NCI-H187 (cell line): Measurements from ENCODE around the gene VASP.
A peak's percentile ranks its signal among the peaks of the same experiment; 100 is the strongest.

Experiments
- DNase-seq, 2 experiments: peaks; one replicate each; lab custom pipeline; 2025; lab: John Stamatoyannopoulos, UW

VASP gene

DNA sequence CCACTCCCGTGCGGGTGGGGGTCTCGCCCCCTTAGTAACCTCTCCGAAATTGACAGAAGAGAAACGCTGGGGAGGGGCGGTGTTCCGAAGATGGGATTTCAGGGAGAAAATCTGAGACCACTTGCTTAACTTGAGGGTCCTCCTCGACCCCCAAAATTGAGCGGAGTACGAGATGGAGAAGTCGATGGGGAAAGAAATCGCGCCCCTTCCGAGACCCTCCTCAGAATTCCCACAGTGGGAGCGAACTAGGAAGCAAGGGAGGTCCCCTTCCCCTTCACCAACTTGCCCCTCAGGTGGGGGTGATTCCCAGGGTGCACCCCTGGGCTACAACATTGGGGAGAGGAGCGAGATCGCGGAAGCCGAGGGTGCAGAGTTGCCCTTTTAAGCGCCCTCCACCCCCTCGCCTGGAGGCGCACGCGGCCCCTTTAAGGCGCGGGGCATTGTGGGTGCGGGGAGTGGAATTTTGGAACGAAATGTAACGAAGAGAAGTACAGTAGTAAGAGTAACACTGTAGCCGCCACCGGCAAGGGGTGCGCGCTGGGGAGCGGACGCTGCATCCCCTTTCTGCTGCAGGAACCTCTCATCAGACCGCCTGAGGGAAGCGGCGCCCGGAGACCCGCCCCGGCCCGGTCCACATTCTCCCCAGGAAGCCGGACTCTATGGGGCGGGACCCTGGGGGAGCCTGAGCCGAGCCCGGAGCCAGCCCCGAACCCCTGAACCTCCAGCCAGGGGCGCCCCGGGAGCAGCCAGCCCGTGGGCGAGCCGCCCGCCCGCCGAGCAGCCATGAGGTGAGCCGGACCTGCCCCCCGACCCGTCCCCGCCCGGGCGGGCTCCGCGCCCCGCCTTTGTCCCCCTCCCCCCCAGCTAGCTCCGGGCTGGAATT, at the start of gene VASP:
Gene VASP (plus strand): TSS at position 491 of the 883 bp plus-strand sequence. CDS start 293 bp downstream, at position 784.
- peak; percentile 26 to 36 for DNase-seq

DNA sequence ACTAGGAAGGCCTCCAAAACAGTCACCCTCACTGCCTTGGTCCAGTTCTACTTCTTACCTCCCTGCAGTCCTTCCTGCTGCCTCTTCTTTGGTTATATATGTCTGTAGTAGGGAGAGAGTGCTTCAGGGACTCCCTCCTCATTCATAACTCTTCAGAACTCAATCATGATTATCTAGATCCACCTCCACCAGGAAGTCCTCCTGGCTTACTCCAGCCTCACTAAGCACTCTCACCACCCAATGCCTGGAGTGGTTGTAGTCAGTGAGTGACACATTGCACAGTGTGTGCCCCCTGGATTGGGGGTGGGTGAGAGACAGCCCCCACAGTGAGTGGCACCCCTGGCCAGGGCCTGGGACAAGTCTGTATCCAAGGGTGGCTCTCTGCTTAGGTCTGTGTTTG, 49.5 kb upstream of the VASP start:
- no peak for DNase-seq

DNA sequence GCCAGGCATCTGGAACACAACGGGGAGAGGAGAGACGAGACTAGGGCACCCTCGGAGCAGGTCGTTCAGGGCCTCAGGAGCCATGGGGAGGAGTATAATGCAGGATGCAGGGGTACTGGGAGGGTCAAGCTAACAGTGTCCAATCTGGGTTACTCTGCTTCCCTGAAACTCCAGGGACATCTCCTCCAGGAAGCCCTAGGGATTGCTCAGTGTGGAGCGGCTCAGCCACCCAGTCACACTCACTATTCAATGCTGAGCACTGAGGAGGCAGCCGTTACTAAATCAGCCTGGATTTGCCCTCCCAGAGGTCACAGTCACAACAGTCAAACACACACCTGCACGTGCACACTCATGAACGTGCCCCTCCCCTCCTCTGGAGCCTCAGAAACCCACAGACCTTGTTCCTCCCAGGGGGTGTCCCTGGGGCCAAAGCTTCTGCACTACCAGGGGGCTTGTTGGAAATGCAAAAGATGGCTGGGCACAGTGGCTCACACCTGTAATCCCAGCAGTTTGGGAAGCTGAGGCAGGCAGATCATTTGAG, 46.4 kb upstream of the VASP start:
- DNase-seq = no peak

DNA sequence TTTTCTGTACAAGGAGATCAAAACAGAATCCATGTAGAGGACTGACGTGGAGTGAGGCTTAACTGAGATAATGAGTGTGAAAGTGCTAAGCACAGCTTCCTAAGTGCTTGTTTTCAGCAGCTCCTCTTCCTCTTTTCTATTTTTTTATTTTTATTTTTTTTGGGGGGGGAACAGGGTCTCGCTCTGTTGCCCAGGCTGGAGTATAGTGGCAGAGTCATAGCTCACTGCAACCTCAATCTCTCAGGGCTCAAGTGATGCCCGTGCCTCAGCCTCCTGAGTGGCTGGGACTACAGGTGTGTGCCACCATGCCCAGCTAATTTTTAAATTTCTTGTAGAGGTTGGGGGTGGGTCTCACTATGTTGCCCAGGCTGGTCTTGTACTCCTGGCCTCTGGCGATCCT, 45.1 kb upstream of the VASP start:
- no peak for DNase-seq

DNA sequence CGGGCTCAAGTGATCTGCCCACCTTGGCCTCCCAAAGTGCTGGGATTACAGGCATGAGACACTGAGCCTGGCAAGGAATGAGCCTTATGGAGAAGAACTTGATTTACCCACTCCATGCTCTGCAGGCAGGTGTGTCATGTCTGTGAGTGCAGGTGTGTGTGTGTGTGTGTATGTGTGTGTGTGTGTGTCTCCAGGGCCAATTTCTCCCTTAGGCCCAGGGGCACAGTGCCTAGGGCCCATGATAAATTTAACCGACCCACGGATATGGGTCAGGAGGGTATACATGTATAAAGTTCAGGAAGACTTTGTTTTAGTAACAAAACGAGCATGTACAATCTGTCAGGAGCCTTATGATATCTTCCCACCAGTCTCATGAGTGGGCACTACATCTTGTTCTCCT, 44.0 kb upstream of the VASP start:
- no peak for DNase-seq

DNA sequence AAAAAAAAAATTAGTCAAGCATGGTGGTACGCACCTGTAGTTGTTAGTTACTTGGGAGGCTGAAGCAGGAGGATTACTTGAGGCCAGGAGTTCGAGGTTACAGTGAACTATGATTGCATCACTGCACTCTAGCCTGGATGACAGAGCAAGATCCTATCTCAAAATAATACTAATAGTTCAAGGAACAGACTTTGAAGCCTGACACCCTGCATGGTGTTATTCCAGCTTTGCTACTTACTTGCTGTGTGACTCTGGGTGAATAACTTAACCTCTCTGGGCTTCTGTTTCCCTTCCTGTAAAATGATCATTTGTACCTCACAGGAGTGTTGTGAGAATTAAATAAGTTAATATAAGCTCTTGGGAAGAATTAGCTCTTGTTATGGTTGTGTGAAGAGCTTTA, 43.0 kb upstream of the VASP start:
- no peak for DNase-seq

GRCh38 chr19:45464852-45465441, 42.3 kb upstream of the VASP start:
- no peak for DNase-seq

DNA sequence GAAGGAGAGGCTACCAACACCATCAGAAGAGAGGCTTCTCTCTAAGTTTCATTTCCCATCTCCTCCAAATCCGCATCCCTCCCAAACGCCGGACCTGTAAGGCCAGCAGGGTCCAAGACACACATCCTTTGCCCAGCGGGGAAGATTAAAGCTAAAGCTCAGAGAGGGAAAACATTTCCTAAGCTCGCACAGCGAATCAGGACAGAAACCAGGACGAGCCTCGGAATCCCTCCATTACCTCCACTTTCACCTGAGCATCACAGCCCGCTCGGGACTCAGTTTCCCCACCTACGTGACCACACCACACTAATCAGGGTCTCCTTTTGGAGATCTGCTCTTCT, 40.2 kb upstream of the VASP start:
- DNase-seq = no peak

GRCh38 chr19:45467456-45468158, 39.7 kb upstream of the VASP start, which contains the start of gene FOSB:
FOSB (plus strand) TSS chr19:45467996; CDS start chr19:45468587, 591 bp downstream.
- peak; percentile 90 to 92 for DNase-seq

DNA sequence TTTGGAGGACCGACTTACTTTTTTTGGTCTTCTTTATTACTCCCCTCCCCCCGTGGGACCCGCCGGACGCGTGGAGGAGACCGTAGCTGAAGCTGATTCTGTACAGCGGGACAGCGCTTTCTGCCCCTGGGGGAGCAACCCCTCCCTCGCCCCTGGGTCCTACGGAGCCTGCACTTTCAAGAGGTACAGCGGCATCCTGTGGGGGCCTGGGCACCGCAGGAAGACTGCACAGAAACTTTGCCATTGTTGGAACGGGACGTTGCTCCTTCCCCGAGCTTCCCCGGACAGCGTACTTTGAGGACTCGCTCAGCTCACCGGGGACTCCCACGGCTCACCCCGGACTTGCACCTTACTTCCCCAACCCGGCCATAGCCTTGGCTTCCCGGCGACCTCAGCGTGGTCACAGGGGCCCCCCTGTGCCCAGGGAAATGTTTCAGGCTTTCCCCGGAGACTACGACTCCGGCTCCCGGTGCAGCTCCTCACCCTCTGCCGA, 39.1 kb upstream of the VASP start:
- no peak for DNase-seq

- DNase-seq = no peak
Measured at GRCh38 chr19:45468803-45469131, 38.5 kb upstream of the VASP start.

GRCh38 chr19:45469132-45469944, 37.9 kb upstream of the VASP start:
- DNase-seq = peak; percentile 88 to 89

- no peak for DNase-seq
Measured at GRCh38 chr19:45469945-45470761, 37.1 kb upstream of the VASP start.

DNA sequence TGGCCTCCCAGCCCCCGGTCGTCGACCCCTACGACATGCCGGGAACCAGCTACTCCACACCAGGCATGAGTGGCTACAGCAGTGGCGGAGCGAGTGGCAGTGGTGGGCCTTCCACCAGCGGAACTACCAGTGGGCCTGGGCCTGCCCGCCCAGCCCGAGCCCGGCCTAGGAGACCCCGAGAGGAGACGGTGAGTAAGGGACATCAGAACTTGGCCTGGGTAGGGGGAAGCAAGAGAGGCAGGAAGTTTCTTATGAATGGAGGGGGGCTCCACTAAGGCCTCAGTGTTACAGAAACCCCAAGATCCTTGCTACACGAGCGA, 36.6 kb upstream of the VASP start:
- no peak for DNase-seq

DNA sequence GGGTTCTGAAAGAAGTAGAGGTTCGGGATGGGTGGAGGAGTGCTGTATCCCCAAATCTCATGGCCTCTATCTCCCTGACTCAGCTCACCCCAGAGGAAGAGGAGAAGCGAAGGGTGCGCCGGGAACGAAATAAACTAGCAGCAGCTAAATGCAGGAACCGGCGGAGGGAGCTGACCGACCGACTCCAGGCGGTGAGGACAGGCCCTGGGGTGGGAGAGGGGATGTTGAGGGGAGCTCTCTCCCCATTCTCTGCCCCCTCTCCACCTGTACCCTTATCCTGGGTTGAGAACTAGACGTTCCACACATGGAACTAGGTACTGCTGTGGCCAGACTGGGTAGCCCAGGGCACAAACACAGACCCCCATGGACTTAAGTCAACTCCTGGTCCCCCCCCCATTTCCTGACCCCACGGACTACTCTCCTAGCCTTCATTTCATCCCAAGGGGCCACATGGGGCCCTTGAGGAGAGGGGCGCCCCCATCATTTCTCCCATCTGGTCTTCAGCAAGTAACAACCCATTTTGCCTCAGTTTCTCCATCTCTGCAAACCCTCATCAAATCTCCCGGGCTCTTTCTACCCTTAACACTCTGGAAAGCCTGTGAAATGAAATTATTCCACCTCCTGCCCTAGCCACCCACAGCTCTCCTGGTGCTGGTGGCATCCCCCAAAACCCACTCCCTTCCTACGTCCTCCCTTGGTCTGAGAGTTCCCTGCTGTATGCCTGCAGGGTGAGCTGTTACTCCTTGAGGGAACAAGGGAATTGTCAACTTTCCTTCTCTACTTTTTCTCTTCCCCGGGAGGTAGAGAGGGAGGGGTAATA, 36.0 kb upstream of the VASP start:
- DNase-seq = no peak

DNA sequence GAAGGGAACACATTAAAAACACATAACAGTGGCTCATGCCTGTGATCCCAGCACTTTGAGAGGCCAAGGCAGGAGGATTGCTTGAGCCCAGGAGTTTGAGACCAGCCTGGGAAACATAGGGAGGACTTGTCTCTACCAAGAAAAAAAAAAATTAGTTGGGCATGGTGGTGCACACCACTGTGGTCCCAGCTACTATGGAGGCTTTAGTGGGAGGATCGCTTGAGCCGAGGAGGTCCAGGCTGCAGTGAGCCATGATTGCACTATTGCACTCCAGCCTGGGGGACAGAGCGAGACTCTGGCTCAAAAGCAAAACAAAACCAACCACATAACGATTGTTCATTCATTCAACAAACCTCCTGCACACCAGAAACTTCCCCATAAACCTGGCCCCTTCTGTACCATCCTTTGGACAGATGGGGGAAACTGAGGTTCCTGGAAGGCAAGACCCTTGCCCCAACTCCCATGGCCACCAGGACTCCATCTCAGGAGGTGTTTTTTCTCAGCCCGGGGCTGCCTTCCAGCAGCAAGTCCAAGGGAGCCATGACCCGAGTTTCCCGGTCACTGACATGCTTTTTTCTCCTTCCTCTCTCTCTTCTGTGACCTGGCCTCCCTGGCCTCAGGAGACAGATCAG, 35.2 kb upstream of the VASP start:
- no peak for DNase-seq

DNA sequence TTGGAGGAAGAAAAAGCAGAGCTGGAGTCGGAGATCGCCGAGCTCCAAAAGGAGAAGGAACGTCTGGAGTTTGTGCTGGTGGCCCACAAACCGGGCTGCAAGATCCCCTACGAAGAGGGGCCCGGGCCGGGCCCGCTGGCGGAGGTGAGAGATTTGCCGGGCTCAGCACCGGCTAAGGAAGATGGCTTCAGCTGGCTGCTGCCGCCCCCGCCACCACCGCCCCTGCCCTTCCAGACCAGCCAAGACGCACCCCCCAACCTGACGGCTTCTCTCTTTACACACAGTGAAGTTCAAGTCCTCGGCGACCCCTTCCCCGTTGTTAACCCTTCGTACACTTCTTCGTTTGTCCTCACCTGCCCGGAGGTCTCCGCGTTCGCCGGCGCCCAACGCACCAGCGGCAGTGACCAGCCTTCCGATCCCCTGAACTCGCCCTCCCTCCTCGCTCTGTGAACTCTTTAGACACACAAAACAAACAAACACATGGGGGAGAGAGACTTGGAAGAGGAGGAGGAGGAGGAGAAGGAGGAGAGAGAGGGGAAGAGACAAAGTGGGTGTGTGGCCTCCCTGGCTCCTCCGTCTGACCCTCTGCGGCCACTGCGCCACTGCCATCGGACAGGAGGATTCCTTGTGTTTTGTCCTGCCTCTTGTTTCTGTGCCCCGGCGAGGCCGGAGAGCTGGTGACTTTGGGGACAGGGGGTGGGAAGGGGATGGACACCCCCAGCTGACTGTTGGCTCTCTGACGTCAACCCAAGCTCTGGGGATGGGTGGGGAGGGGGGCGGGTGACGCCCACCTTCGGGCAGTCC, 34.5 kb upstream of the VASP start:
- no peak for DNase-seq

DNA sequence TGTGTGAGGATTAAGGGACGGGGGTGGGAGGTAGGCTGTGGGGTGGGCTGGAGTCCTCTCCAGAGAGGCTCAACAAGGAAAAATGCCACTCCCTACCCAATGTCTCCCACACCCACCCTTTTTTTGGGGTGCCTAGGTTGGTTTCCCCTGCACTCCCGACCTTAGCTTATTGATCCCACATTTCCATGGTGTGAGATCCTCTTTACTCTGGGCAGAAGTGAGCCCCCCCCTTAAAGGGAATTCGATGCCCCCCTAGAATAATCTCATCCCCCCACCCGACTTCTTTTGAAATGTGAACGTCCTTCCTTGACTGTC, 34.0 kb upstream of the VASP start:
- no peak for DNase-seq
